GM23338 (cell line): ENCODE measurements around the gene PKD2. TPM values are rescaled to one million over a fixed set of nuclear protein-coding genes. Genes with fewer than 3 reads are reported as not detected.

Source experiments
- ATAC-seq: fragments of 200-7000 bp; cut with Tn5 transposase; 3 replicates; pipeline ENCODE4 v1.9.1; 2020
- DNase-seq: peaks from one replicate; pipeline ENCODE4 v3.0.0-alpha.2; 2015; ENCODE audit warnings: low spot score
- H2AFZ ChIP-seq: fragments of 200-600 bp; sonication (generic); 2 replicates; pipeline ENCODE4 v1.8.0; 2016; ENCODE audit warnings: antibody characterized with exemption, mild to moderate bottlenecking, moderate library complexity
- H3F3A ChIP-seq: fragments of 200-600 bp; sonication (generic); replicated peaks from 2 replicates; pipeline ENCODE4 v1.8.0; 2017; ENCODE audit warnings: antibody characterized with exemption, mixed run types, low read depth
- H3K27ac ChIP-seq: fragments of 200-600 bp; sonication (generic); 2 replicates; pipeline ENCODE4 v1.6.1; 2016; ENCODE audit warnings: low read depth
- H3K27me3 ChIP-seq: fragments of 200-600 bp; sonication (generic); 2 replicates; pipeline ENCODE4 v1.8.0; 2016; ENCODE audit warnings: mild to moderate bottlenecking, mixed run types, moderate library complexity; ENCODE audit not compliant: insufficient read depth
- H3K36me3 ChIP-seq: fragments of 200-600 bp; sonication (generic); 2 replicates; pipeline ENCODE4 v1.8.0; 2016; ENCODE audit warnings: mild to moderate bottlenecking; ENCODE audit not compliant: insufficient read depth
- H3K4me1 ChIP-seq: fragments of 200-600 bp; sonication (generic); 2 replicates; pipeline ENCODE4 v1.8.0; 2016; ENCODE audit warnings: mild to moderate bottlenecking, moderate library complexity; ENCODE audit not compliant: insufficient read depth
- H3K4me2 ChIP-seq: fragments of 200-600 bp; sonication (generic); 2 replicates; pipeline ENCODE4 v1.7.1; 2017; ENCODE audit warnings: mixed run types
- H3K4me3 ChIP-seq: fragments of 200-600 bp; sonication (generic); 2 replicates; pipeline ENCODE4 v1.6.1; 2016; ENCODE audit warnings: mixed run types
- H3K79me2 ChIP-seq: fragments of 200-600 bp; sonication (generic); replicated peaks from 2 replicates; pipeline ENCODE4 v1.8.0; 2017; ENCODE audit warnings: mild to moderate bottlenecking; ENCODE audit not compliant: insufficient read depth
- H3K9me2 ChIP-seq: fragments of 200-600 bp; sonication (generic); 2 replicates; pipeline ENCODE4 v1.8.0; 2017; ENCODE audit not compliant: insufficient read depth
- H4K20me1 ChIP-seq: fragments of 200-600 bp; sonication (generic); replicated peaks from 2 replicates; pipeline ENCODE4 v1.8.0; 2017; ENCODE audit warnings: mild to moderate bottlenecking; ENCODE audit not compliant: insufficient read depth
- H3K27ac Mint-ChIP-seq: 2 replicates; pipeline ENCODE4 v1.8.0; 2020; ENCODE audit warnings: inconsistent platforms, mild to moderate bottlenecking, moderate library complexity, mixed read lengths
- H3K27me3 Mint-ChIP-seq: 3 replicates; pipeline ENCODE4 v1.8.0; 2022; ENCODE audit warnings: low read depth, mild to moderate bottlenecking, moderate library complexity, mixed read lengths, inconsistent platforms; ENCODE audit not compliant: insufficient read depth, poor library complexity
- H3K36me3 Mint-ChIP-seq: 3 replicates; pipeline ENCODE4 v1.8.0; 2021; ENCODE audit warnings: low read depth, mild to moderate bottlenecking, inconsistent platforms, moderate library complexity, mixed read lengths
- H3K4me1 Mint-ChIP-seq: 3 replicates; pipeline ENCODE4 v1.8.0; 2020; ENCODE audit warnings: mild to moderate bottlenecking, inconsistent platforms, mixed read lengths
- H3K4me3 Mint-ChIP-seq: 3 replicates; pipeline ENCODE4 v1.8.0; 2021; ENCODE audit warnings: moderate library complexity, mild to moderate bottlenecking, inconsistent platforms, mixed read lengths
- H3K9me3 Mint-ChIP-seq: 3 replicates; pipeline ENCODE4 v1.8.0; 2020; ENCODE audit warnings: moderate library complexity, mild to moderate bottlenecking, inconsistent platforms, mixed read lengths
- CREB1 ChIP-seq: fragments of 250-450 bp; sonication (Bioruptor Pico); IDR thresholded peaks from 2 replicates; pipeline ENCODE4 v1.5.0; 2020; ENCODE audit warnings: low read depth, mild to moderate bottlenecking, moderate library complexity
- ETS1 ChIP-seq: IDR thresholded peaks from 2 replicates; pipeline ENCODE4 v1.6.1; 2016; ENCODE audit warnings: antibody characterized with exemption
- EZH2phosphoT487 ChIP-seq: fragments of 200-600 bp; sonication (generic); IDR thresholded peaks from one replicate; pipeline ENCODE4 v1.8.1; 2018; ENCODE audit warnings: antibody characterized with exemption; ENCODE audit not compliant: unreplicated experiment
- NANOG ChIP-seq: IDR thresholded peaks from 2 replicates; pipeline ENCODE4 v1.6.1; 2016; ENCODE audit warnings: antibody characterized with exemption, borderline replicate concordance
- POLR2AphosphoS5 ChIP-seq: IDR thresholded peaks from 2 replicates; pipeline ENCODE4 v1.6.1; 2016; ENCODE audit warnings: antibody characterized with exemption, low read depth
- REST ChIP-seq: IDR thresholded peaks from one replicate; pipeline ENCODE4 v1.6.1; 2018; ENCODE audit warnings: antibody characterized with exemption; ENCODE audit not compliant: unreplicated experiment
- STAT1 ChIP-seq: IDR thresholded peaks from one replicate; pipeline ENCODE4 v1.6.1; 2016; ENCODE audit warnings: antibody characterized with exemption; ENCODE audit not compliant: unreplicated experiment
- ZNF114 ChIP-seq: fragments of 250-450 bp; sonication (Bioruptor Pico); IDR thresholded peaks from 2 replicates; pipeline ENCODE4 v1.5.0; 2020; ENCODE audit warnings: mild to moderate bottlenecking, moderate library complexity
- ZNF462 ChIP-seq: fragments of 250-450 bp; sonication (Bioruptor Pico); IDR thresholded peaks from 2 replicates; pipeline ENCODE4 v1.5.0; 2020; ENCODE audit warnings: mild to moderate bottlenecking, moderate library complexity
- polyA plus RNA-seq: library from polyadenylated mRNA; unstranded; fragments of >200 nt; fragmentation: Nextera tagmentation; extraction: Ambion mirVana; gene quantifications from 2 replicates; pipeline ENCODE4 v1.2.1, GENCODE V29; 2016
- total RNA-seq: library from RNA; depleted of rRNA; stranded (reverse); fragments of >200 nt; shearing (Covaris generic); gene quantifications from 2 replicates; pipeline ENCODE4 v1.2.3, GENCODE V29; 2014

PKD2 gene
- total and polyA plus RNA-seq, 2 experiments from 2014 or later, result 17.9 to 45.3 TPM

- no peak for TF ChIP-seq ZNF462 (CRISPR knock-in tag)
These were observed 37.3 kb upstream of the PKD2 start (continued) for GRCh38 chr4:87970121-87970520.

- Histone ChIP-seq H3K79me2 (peaks cover 5% of the 10 kb centered on the region; the same call in 1 of the 2 replicates), H3K27me3 (no peaks in the 10 kb centered on the region), H3K4me3 (no peak overlapping the region), H3K4me2 (no peak overlapping the region), H4K20me1 (no peaks in the 10 kb centered on the region), H3K4me1 (peaks cover 30% of the 10 kb centered on the region), H2AFZ (no peak overlapping the region), H3K27ac (no peak overlapping the region), H3K36me3 (no peaks in the 10 kb centered on the region), H3F3A (no peaks in the 10 kb centered on the region), H3K9me2 (no peaks in the 10 kb centered on the region)
- Mint-ChIP-seq H3K4me3 (no peak overlapping the region), H3K4me1 (peaks cover 28% of the 10 kb centered on the region), H3K27ac (no peak overlapping the region), H3K36me3 (no peaks in the 10 kb centered on the region), H3K9me3 (peaks cover under 1% of the 10 kb centered on the region; the same call in 1 of the 3 replicates), H3K27me3 (no peaks in the 10 kb centered on the region)
- TF ChIP-seq REST, result no peak
- TF ChIP-seq NANOG, result no peak
- TF ChIP-seq ETS1, result no peak
- TF ChIP-seq EZH2phosphoT487, result no peak
- no peak for TF ChIP-seq ZNF114
- no peak for TF ChIP-seq CREB1 (CRISPR knock-in tag)
- no peak for TF ChIP-seq POLR2AphosphoS5
- no peak for TF ChIP-seq STAT1
- ATAC-seq (no peak; the same call in 2 of the 3 replicates), DNase-seq (peak; percentile 51)
These were observed 35.6 kb upstream of the PKD2 start for GRCh38 chr4:87971866-87972265.
